Esophagus muscularis mucosa (tissue), 4 donors: Measurements from ENCODE around the gene KNOP1. TPM values are rescaled to one million over a fixed set of nuclear protein-coding genes. Genes with fewer than 3 reads are reported as not detected.
A peak's percentile ranks its signal among the peaks of the same experiment; 100 is the strongest.

Experiments used
- DNase-seq: peaks from one replicate; pipeline ENCODE4 v3.0.0-alpha.2; 2017; ENCODE audit errors: extremely low spot score
- H3K27ac ChIP-seq, 4 donors: fragments of 200-600 bp; sonication (generic); replicated peaks in 1 of 4; 1 replicate in 3 of 4; 2 replicates in 1 of 4; pipeline ENCODE4 v1.5.1; 2016 to 2019; ENCODE audit warnings: mild to moderate bottlenecking in 1 of 4
- H3K27me3 ChIP-seq, 4 donors: fragments of 200-600 bp; sonication (generic); one replicate each; pipeline versions ENCODE4 v1.5.1 to v1.6.0; 2016 to 2019
- H3K36me3 ChIP-seq, 4 donors: fragments of 200-600 bp; sonication (generic); one replicate each; pipeline ENCODE4 v1.5.1; 2016 to 2019
- H3K4me1 ChIP-seq, 4 donors: fragments of 200-600 bp; sonication (generic); one replicate each; pipeline ENCODE4 v1.5.1; 2016 to 2019
- H3K4me3 ChIP-seq, 4 donors: fragments of 200-600 bp; sonication (generic); 1 replicate in 2 of 4; 2 replicates in 2 of 4; pipeline ENCODE4 v1.5.1; 2016 to 2019; ENCODE audit warnings: mild to moderate bottlenecking in 4 of 4, moderate library complexity in 1 of 4
- H3K9me3 ChIP-seq, 4 donors: fragments of 200-600 bp; sonication (generic); 1 replicate in 3 of 4; 2 replicates in 1 of 4; pipeline ENCODE4 v1.5.1; 2016 to 2019
- EP300 ChIP-seq: sonication (generic); formaldehyde crosslinking; IDR thresholded peaks from one replicate; pipeline ENCODE4 v1.6.1; 2017; ENCODE audit warnings: antibody characterized with exemption
- POLR2A ChIP-seq: fragments of 450-650 bp; IDR thresholded peaks from one replicate; pipeline ENCODE4 v1.6.1; 2017; ENCODE audit warnings: antibody characterized with exemption, moderate library complexity, mild to moderate bottlenecking, low read depth
- POLR2AphosphoS5 ChIP-seq, 2 donors: sonication (generic); formaldehyde crosslinking; IDR thresholded peaks; one replicate each; pipeline ENCODE4 v1.6.1; 2017; ENCODE audit warnings: antibody characterized with exemption in 2 of 2
- WGBS: methylation state at CpG from one replicate; pipeline ENCODE4 v1.1.5; 2018; 5-methylcytosine and 5-hydroxymethylcytosine counted together
- intact Hi-C: fragments of 100-400 bp; cut with DNase I; formaldehyde crosslinking; loops from one replicate; pipeline ENCODE4 v1.15.1; 2023
- total RNA-seq, 4 donors: library from RNA; depleted of rRNA; stranded (reverse); fragments of >200 nt; gene quantifications; one replicate each; pipeline versions ENCODE4 v1.1.0 to v1.2.1, GENCODE V29; 2016
- TF ChIP-seq, protein P1 (sequence below), 3 experiments: fragments of 200-600 bp in 2 of 3; fragments of 450-650 bp in 1 of 3; sonication (generic) in 2 of 3; IDR thresholded peaks; one replicate each; pipeline ENCODE4 v1.5.1; 2017 to 2019; ENCODE audit warnings: antibody characterized with exemption in 3 of 3, mild to moderate bottlenecking in 2 of 3, moderate library complexity in 1 of 3

The KNOP1 gene
- total RNA-seq, 4 donors from 2014 or later = 7.3 to 9.9 (median 9.1) TPM

DNA sequence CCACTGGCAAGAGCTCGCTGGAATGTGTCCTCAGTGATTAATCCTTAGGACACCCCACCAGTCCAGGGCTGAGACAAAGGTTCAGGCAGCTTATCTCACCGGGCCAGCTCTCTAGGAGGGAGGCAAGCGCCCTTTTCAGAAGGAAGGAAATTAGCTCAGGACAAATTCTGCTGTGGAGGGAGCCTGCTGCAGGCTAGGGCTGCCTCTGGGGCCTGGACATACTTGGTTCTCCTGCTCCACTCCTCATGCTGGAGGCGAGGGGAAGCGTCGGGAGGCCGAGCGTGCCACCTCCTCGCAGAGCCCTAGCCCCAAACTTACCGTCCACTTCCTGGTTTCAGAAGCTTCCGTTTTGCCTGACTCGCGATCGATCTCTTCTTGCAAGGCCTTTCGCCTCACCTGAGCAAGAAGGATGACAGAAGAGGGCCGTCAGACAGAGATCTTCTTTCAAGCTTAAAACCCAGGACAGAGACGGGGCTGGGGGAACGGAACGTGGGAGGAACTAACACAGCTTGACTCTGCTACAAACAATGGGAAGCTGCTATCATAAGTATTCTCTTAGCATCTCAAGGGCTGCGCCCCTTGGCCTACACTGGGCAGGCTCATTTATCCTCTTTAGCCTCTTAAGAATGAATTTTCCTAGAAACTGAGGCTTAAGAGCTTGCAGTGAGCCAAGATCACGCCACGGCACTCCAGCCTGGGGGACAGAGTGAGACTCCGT is 7.7 kb downstream of the KNOP1 start:
- intact Hi-C loops = loop anchor here (10.0 kb wide), 1 partner anchor 156 kb away; the partner anchor contains the start of gene VPS35L
- Histone ChIP-seq H3K27me3 (no peaks in the 10 kb centered on the region), H3K27ac (peak overlapping the region; percentile 16 to 48 (median 32)), H3K36me3 (peaks cover 0 to 87% (median 56%) of the 10 kb centered on the region in 4 donors), H3K9me3 (no peaks in the 10 kb centered on the region), H3K4me3 (no peak overlapping the region), H3K4me1 (peaks cover 5 to 21% (median 9%) of the 10 kb centered on the region in 4 donors)
- DNase-seq = no peak
- 92% methylated on average over 22 of the region's 23 CpGs for WGBS
- TF ChIP-seq POLR2A (no peak), POLR2AphosphoS5 (IDR thresholded peaks at IDR 0.05) (peak in 1 of 2 donors; percentile 5)

DNA sequence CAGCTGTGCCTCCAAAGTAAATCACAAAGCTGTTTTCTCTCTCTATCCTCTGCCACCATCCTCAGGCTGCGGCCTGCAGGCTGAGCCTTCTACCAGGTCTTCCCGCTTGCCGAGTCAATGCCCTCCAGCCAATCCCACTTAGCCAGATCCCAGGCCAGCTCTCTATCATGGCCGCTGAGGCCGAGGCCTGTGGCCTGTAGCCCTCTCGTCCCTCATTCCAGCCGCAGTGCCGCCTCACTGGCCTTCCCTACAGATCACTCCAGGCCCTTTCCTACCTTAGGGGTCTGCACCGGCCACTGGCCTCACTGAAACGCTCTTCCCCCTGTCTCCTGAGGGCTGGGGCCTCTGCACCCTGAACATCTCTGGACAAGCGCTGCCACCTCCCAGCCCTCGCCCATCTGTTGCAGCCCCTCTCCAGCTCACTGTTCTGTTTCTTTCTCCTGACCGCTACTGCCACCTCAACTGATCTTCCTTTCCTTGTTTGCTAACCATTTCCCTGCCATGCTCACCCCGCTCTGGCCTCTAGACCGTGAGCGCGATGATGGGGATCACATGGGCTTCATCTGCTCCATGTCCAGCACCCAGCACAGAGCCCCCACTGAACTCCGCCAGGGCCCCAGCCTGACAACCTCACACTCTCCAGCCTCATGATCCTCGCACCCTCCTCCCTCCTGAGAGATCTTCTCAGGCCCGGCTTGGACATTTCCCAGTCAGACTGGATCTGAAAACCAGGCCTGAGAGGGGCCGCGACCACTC is 8.5 kb downstream of the KNOP1 start:
- Histone ChIP-seq H3K36me3 (peaks cover 5 to 91% (median 61%) of the 10 kb centered on the region in 4 donors), H3K4me3 (no peak overlapping the region), H3K9me3 (no peaks in the 10 kb centered on the region), H3K27me3 (no peaks in the 10 kb centered on the region), H3K27ac (peak overlapping the region; percentile 16 to 48 (median 32)), H3K4me1 (peaks cover 12 to 24% (median 15%) of the 10 kb centered on the region in 4 donors)
- DNase-seq = no peak
- WGBS = 97% methylated on average over 22 of the region's 22 CpGs
- intact Hi-C loops = loop anchor here (10.0 kb wide), 1 partner anchor 155 kb away; the partner anchor contains the start of gene VPS35L
- TF ChIP-seq, protein P1, sequence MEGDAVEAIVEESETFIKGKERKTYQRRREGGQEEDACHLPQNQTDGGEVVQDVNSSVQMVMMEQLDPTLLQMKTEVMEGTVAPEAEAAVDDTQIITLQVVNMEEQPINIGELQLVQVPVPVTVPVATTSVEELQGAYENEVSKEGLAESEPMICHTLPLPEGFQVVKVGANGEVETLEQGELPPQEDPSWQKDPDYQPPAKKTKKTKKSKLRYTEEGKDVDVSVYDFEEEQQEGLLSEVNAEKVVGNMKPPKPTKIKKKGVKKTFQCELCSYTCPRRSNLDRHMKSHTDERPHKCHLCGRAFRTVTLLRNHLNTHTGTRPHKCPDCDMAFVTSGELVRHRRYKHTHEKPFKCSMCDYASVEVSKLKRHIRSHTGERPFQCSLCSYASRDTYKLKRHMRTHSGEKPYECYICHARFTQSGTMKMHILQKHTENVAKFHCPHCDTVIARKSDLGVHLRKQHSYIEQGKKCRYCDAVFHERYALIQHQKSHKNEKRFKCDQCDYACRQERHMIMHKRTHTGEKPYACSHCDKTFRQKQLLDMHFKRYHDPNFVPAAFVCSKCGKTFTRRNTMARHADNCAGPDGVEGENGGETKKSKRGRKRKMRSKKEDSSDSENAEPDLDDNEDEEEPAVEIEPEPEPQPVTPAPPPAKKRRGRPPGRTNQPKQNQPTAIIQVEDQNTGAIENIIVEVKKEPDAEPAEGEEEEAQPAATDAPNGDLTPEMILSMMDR (IDR thresholded peaks at IDR 0.05) = no peak
- TF ChIP-seq POLR2A (no peak), EP300 (no peak), POLR2AphosphoS5 (IDR thresholded peaks at IDR 0.05) (no peak)

DNA sequence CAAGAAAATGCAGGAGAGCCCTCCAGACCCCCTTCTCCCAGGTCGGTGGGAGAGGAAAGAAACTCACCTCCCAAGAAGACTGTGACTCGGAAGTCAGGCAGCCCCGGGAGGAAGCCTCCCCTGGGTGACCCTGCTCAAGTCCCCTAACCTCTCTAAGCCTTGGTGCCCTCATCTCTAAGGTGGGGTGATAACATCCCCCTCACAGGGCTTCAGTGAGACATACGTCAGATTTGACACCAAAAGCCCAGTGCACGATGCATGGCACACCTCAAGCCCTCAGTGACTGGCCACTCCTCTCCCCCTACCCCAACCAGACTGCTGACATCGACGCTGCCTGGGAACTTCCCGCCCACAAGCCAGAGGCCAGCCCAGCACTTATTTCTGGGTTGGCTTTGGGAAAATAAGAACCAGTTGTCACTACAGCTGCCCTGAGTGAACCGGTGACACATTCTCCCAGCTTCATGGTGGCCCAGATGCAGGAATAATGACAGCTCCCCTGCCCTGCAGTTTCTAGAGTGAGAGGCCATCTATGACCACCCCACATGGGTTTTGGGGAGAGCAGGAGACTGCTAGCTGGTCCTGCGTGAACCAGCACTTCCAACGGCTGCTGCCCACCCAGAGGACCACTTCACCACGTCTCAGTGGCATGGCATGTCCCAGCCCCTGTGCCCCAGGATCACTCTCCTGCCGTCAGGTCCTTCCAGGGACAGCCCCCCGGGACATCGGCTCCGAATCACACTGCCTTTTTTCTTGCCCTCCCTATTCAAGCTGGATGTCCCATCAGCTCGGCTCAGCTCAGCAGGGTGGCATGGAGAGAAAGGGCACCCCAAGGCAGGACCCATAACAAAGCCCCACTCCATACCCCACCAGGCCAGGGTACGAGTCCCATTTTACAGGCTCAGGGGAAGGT is 9.5 kb downstream of the KNOP1 start:
- Histone ChIP-seq H3K36me3 (peaks cover 5 to 92% (median 65%) of the 10 kb centered on the region in 4 donors), H3K27me3 (no peaks in the 10 kb centered on the region), H3K9me3 (no peaks in the 10 kb centered on the region), H3K4me3 (no peak overlapping the region), H3K27ac (peak overlapping the region in 2 of 4 donors; percentile 4 to 21), H3K4me1 (peaks cover 15 to 31% (median 22%) of the 10 kb centered on the region in 4 donors)
- 77% methylated on average over 12 of the region's 18 CpGs for WGBS
- TF ChIP-seq POLR2A (no peak), POLR2AphosphoS5 (IDR thresholded peaks at IDR 0.05) (no peak), EP300 (no peak)
- TF ChIP-seq, protein P1 (IDR thresholded peaks at IDR 0.05) = no peak
- intact Hi-C loops = no loop called here
- no peak for DNase-seq

DNA sequence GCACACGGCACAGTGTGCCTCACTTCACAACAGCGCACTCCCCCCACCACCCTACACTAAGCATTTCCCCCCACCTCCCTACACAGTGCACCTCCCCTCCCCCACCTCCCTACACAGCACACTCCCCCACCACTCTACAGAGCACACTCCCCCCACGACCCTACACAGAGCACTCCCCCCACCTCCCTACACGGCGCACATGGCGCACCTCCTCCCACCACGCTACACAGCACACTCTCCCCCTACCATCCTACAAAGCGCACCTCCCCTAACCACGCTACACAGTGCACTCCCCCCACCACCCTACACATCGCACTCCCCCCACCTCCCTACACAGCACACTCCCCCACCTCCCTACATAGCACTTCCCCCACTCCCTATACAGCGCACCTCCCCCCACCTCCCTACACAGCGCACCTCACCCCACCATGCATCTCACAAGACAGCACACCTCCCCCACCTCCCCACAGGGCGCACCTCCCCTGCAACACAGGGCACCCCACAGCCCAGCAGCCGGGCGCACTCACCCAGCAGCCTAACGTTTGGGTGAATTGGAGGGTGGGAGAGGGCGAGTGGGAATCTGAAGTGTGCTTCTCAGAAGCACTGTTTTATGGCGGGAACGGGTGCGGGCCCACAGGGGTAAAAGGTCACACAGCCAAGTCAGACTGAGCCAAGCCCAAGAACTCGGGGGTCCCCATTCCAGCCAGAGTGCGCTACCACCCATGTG is 10.3 kb downstream of the KNOP1 start:
- TF ChIP-seq POLR2A = no peak
- TF ChIP-seq, protein P1 (IDR thresholded peaks at IDR 0.05) = no peak
- TF ChIP-seq POLR2AphosphoS5 (IDR thresholded peaks at IDR 0.05) = no peak
- no peak for TF ChIP-seq EP300
- DNase-seq = no peak
- H3K27ac ChIP-seq = peak overlapping the region in 1 of 4 donors; percentile 21
- H3K27me3 ChIP-seq = no peaks in the 10 kb centered on the region
- intact Hi-C loops = no loop called here
- no peak overlapping the region for H3K4me3 ChIP-seq
- peaks cover 15 to 31% (median 22%) of the 10 kb centered on the region in 4 donors for H3K4me1 ChIP-seq
- H3K9me3 ChIP-seq = no peaks in the 10 kb centered on the region
- 86% methylated on average over 20 of the region's 22 CpGs for WGBS
- H3K36me3 ChIP-seq = peaks cover 5 to 92% (median 64%) of the 10 kb centered on the region in 4 donors
